Lung (tissue), 12 donors: ENCODE data around the gene FUT2. TPM values are rescaled to one million over a fixed set of nuclear protein-coding genes. Genes with fewer than 3 reads are reported as not detected.
"Not testable (repeated sequence)": the region's sequence is repeated elsewhere in the genome, so short reads cannot be mapped to it uniquely, and the experiment has no call there.

Experiments used
- ATAC-seq: fragments of 200-7000 bp; cut with Tn5 transposase; one replicate; pipeline ENCODE4 v1.9.1; 2020; ENCODE audit warnings: moderate number of reproducible peaks; ENCODE audit not compliant: insufficient read depth, low FRiP score
- DNase-seq, 3 donors: peaks; one replicate each; pipeline ENCODE4 v3.0.0-alpha.2; 2013 to 2017
- H3K27ac ChIP-seq, 2 donors: one replicate each; pipeline ENCODE4 v1.5.1; 2013; ENCODE audit warnings: mild to moderate bottlenecking in 2 of 2, moderate library complexity in 2 of 2, control low read depth in 1 of 2, inconsistent platforms in 1 of 2, low read depth in 1 of 2, low read length in 1 of 2
- H3K27me3 ChIP-seq, 3 donors: one replicate each; pipeline ENCODE4 v1.5.1; 2013; ENCODE audit warnings: low read length in 2 of 3; ENCODE audit not compliant: control insufficient read depth in 3 of 3, insufficient read depth in 3 of 3
- H3K36me3 ChIP-seq, 4 donors: one replicate each; pipeline ENCODE4 v1.5.1; 2013; ENCODE audit warnings: low read length in 4 of 4, mild to moderate bottlenecking in 1 of 4, moderate library complexity in 1 of 4; ENCODE audit not compliant: control insufficient read depth in 4 of 4, insufficient read depth in 4 of 4
- H3K4me1 ChIP-seq, 5 donors: one replicate each; pipeline ENCODE4 v1.5.1; 2013; ENCODE audit warnings: low read length in 5 of 5, mild to moderate bottlenecking in 2 of 5, moderate library complexity in 1 of 5; ENCODE audit not compliant: control insufficient read depth in 5 of 5, insufficient read depth in 5 of 5
- H3K4me3 ChIP-seq: one replicate; pipeline ENCODE4 v1.5.1; 2013; ENCODE audit warnings: mild to moderate bottlenecking, control low read depth, moderate library complexity
- H3K9ac ChIP-seq, 2 donors: one replicate each; pipeline ENCODE4 v1.5.1; 2013; ENCODE audit warnings: low read length in 2 of 2, control low read depth in 1 of 2; ENCODE audit not compliant: insufficient read depth in 1 of 2
- H3K9me3 ChIP-seq, 4 donors: one replicate each; pipeline ENCODE4 v1.5.1; 2013; ENCODE audit warnings: low read length in 3 of 4, mild to moderate bottlenecking in 1 of 4, moderate library complexity in 1 of 4; ENCODE audit not compliant: control insufficient read depth in 4 of 4, insufficient read depth in 3 of 4
- CTCF ChIP-seq: IDR thresholded peaks from 2 replicates; pipeline ENCODE4 v1.5.1; 2012; ENCODE audit warnings: mild to moderate bottlenecking; ENCODE audit errors: control extremely low read depth, extremely low read depth
- WGBS, 2 donors: extraction: QIAGEN DNeasy Blood & Tissue Kit; methylation state at CpG; one replicate each; pipeline ENCODE4 v1.1.7; 2013; 5-methylcytosine and 5-hydroxymethylcytosine counted together
- polyA plus RNA-seq, 2 donors: library from polyadenylated mRNA; stranded (reverse); fragments of 200-250 nt; gene quantifications; one replicate each; pipeline ENCODE4 v1.2.1, GENCODE V29; 2013
- total RNA-seq, 2 donors: library from RNA; depleted of rRNA in 1 of 2; stranded (reverse); fragments of >200 nt in 1 of 2; gene quantifications; one replicate each; pipeline ENCODE4 v1.2.1, GENCODE V29; 2014 to 2021
- donor health status: control.
- donor health status: control.
- donor health status: Bipolar disorder and iron deficiency.
- donor health status: healthy.
- donor health status: DM: yes; HTN: yes; CAD: no.

The FUT2 gene
- total and polyA plus RNA-seq, 4 donors: 0.40 to 6.5 (median 5.0) TPM

DNA sequence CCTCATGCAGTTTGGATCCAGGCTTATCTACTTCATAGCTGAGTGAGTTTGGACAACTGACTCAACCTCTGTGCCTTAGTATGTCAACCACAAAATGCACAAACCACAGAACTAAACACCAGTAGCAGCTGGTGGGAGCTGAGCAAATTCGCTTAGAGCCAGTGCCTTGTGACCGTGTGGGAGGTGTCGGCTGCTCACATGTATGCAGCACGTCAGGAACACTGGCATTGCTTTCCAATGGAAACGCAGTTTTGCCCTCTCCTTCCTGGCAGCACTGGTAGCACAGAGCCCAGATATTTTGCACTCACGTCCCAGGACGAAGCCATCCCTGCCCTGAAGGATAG, 14.7 kb upstream of the FUT2 start:
- Histone ChIP-seq H3K27ac (no peak overlapping the region), H3K4me3 (no peak overlapping the region), H3K9ac (no peak overlapping the region), H3K9me3 (no peaks in the 10 kb centered on the region), H3K36me3 (no peaks in the 10 kb centered on the region), H3K4me1 (peaks cover 0 to 7% (median 3%) of the 10 kb centered on the region in 5 donors), H3K27me3 (no peaks in the 10 kb centered on the region)
- DNase-seq: no peak
- ATAC-seq: no peak
- TF ChIP-seq CTCF: no peak
- whole genome bisulfite sequencing, 2 donors: 82% methylated on average over 7 of the region's 7 CpGs

DNA sequence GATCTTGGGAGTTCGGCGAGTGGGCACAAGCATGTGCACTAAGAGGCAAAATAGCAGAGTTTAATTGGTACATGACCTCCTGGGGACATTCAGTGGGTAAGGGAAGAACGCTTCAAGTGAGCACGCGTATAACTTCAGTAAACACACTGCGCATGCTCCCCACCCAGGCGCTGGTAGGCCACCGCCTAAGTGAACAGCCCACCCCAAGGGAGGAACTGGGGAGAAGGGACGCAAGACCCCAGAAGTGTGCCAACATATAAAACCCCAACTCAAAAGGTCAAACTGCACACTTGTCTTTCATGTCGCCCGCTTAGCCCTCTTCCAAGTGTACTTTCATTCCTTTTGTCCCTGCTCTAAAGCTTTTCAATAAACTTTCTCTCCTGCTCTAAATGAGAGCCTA, 12.4 kb upstream of the FUT2 start:
- no peaks in the 10 kb centered on the region for H3K9me3 ChIP-seq
- DNase-seq (peak; percentile 79 to 82 (median 82)), ATAC-seq (no peak)
- no peak overlapping the region for H3K4me3 ChIP-seq
- H3K27ac ChIP-seq: no peak overlapping the region
- H3K9ac ChIP-seq: peak overlapping the region in 1 of 2 donors; percentile 77
- TF ChIP-seq CTCF: no peak
- H3K36me3 ChIP-seq: no peaks in the 10 kb centered on the region
- peaks cover 0 to 7% (median 0%) of the 10 kb centered on the region in 5 donors for H3K4me1 ChIP-seq
- H3K27me3 ChIP-seq: no peaks in the 10 kb centered on the region
- WGBS, 2 donors: 55 to 61% methylated on average over 11 of the region's 11 CpGs

GRCh38 chr19:48685583-48685982, 10.2 kb upstream of the FUT2 start:
- 87 to 95% methylated on average over 9 of the region's 9 CpGs for WGBS, 2 donors
- no peak for DNase-seq
- H3K9me3 ChIP-seq: no peaks in the 10 kb centered on the region
- H3K27me3 ChIP-seq: no peaks in the 10 kb centered on the region
- ATAC-seq: no peak
- H3K4me1 ChIP-seq: peaks cover 0 to 7% (median 0%) of the 10 kb centered on the region in 5 donors
- no peak overlapping the region for H3K4me3 ChIP-seq
- no peaks in the 10 kb centered on the region for H3K36me3 ChIP-seq
- no peak overlapping the region for H3K27ac ChIP-seq
- no peak overlapping the region for H3K9ac ChIP-seq
- no peak for TF ChIP-seq CTCF

DNA sequence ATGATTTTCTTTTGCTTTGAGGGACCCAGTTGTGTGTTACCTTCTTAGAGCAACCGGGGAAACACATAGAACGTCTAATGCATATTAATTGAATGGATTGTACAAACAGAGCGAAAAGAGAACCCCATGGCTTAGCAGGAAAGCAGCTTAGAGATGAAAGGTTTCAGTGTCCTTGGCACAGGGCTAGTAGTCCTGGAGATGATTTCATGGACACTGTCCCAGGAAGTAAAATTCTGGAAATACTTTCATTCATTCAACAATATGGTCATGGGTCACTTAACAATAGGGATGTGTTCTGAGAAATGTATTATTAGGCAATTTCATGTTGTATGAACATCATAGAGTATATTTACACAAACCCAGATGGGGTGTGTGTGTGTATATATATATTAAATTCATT, 9.7 kb upstream of the FUT2 start:
- Histone ChIP-seq H3K4me3 (no peak overlapping the region), H3K36me3 (no peaks in the 10 kb centered on the region), H3K9ac (no peak overlapping the region), H3K9me3 (no peaks in the 10 kb centered on the region), H3K4me1 (peaks cover 0 to 7% (median 0%) of the 10 kb centered on the region in 5 donors), H3K27ac (no peak overlapping the region), H3K27me3 (no peaks in the 10 kb centered on the region)
- WGBS, 2 donors: 83 to 91% methylated on average over 3 of the region's 3 CpGs
- no peak for DNase-seq
- TF ChIP-seq CTCF: no peak
- no peak for ATAC-seq

DNA sequence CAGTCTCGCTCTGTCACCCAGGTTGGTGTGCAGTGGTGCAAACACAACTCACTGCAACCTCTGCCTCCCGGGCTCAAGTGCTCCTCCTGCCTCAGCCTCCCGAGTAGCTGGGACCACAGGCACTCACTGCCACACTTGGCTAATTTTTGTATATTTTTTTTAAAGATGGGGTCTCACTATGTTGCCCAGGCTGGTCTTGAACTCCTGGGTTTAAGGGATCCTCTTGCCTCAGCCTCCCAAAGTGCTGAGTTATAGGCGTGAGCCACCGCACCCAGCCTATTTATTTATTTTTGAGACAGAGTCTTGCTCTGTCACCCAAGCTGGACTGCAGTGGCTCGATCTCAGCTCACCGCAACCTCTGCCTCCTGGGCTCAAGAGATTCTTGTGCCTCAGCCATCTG, 9.1 kb upstream of the FUT2 start:
- H3K27me3 ChIP-seq, H3K9me3 ChIP-seq, ATAC-seq, DNase-seq, H3K27ac ChIP-seq, H3K9ac ChIP-seq, H3K36me3 ChIP-seq, H3K4me3 ChIP-seq, H3K4me1 ChIP-seq: not testable (repeated sequence)
- WGBS, 2 donors: 92 to 96% methylated on average over 7 of the region's 7 CpGs
